Natural killer cell treated with Interleukin-12 subunit alpha and Interleukin-12 subunit beta and Interleukin-15 and Interleukin-18, amount 100 ng/mL, for 72 hours (primary cell): Measurements from ENCODE around the gene RBM38. TPM values are rescaled to one million over a fixed set of nuclear protein-coding genes. Genes with fewer than 3 reads are reported as not detected.
A peak's percentile ranks its signal among the peaks of the same experiment; 100 is the strongest.

ENCODE experiments used
- ATAC-seq, 2 donors: fragments of 150-1000 bp; cut with Tn5 transposase in 1 of 2; sonication (Bioruptor Pico), chemical (Tn5 transposase) in 1 of 2; 2 replicates each; pipeline ENCODE4 v1.10.0; 2021
- DNase-seq: peaks from one replicate; pipeline ENCODE4 v3.0.0; 2022; ENCODE audit warnings: low spot score
- H3K27ac Mint-ChIP-seq, 2 donors: 1 replicate in 1 of 2; 2 replicates in 1 of 2; pipeline ENCODE4 v1.8.0; 2022; ENCODE audit warnings: mixed read lengths in 2 of 2, mild to moderate bottlenecking in 1 of 2, moderate library complexity in 1 of 2
- H3K27me3 Mint-ChIP-seq, 2 donors: 1 replicate in 1 of 2; 2 replicates in 1 of 2; pipeline ENCODE4 v1.8.0; 2022; ENCODE audit warnings: mixed read lengths in 2 of 2
- H3K36me3 Mint-ChIP-seq: one replicate; pipeline ENCODE4 v1.8.0; 2022; ENCODE audit warnings: mixed read lengths
- H3K4me1 Mint-ChIP-seq, 2 donors: 1 replicate in 1 of 2; 2 replicates in 1 of 2; pipeline ENCODE4 v1.8.0; 2022; ENCODE audit warnings: low read depth in 2 of 2, mixed read lengths in 2 of 2, mild to moderate bottlenecking in 1 of 2
- H3K4me3 Mint-ChIP-seq: one replicate; pipeline ENCODE4 v1.8.0; 2022; ENCODE audit warnings: mixed read lengths
- H3K9me3 Mint-ChIP-seq: 2 replicates; pipeline ENCODE4 v1.8.0; 2022; ENCODE audit warnings: mixed read lengths
- total RNA-seq, 2 donors: library from RNA; stranded (reverse); gene quantifications; one replicate each; pipeline ENCODE4 v1.2.3, GENCODE V29; 2022

RBM38 gene
- total RNA-seq, 2 donors from 2014 or later, result 18.3 to 29.2 TPM

DNA sequence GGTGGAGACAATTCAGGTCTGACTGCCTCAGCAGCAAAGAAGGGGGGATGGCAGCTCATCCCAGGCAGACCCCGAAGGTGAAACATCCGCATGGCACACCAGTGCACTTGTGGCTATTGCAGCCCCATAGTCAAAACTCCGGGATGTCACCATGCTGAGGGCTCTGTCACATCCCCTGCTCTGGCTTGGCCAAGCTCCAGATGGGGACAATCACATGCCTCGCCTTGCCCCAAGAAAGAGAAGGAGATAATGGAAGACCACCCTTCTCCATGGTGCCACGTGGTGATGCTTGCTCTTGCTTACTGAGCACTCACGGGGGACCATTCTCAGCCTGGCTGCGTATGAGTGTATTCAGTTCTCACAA lies 60.2 kb downstream of the RBM38 start:
- Mint-ChIP-seq H3K36me3 (no peaks in the 10 kb centered on the region), H3K4me1 (peaks cover 41 to 47% of the 10 kb centered on the region in 2 donors), H3K4me3 (peak overlapping the region; percentile 77), H3K27me3 (no peaks in the 10 kb centered on the region), H3K27ac (peak overlapping the region; percentile 86), H3K9me3 (no peaks in the 10 kb centered on the region)
- ATAC-seq, result no peak
- no peak for DNase-seq

GRCh38 chr20:57451795-57452661 lies 60.8 kb downstream of the RBM38 start:
- peak overlapping the region; percentile 86 for H3K27ac Mint-ChIP-seq
- H3K4me3 Mint-ChIP-seq, result peak overlapping the region; percentile 77

DNA sequence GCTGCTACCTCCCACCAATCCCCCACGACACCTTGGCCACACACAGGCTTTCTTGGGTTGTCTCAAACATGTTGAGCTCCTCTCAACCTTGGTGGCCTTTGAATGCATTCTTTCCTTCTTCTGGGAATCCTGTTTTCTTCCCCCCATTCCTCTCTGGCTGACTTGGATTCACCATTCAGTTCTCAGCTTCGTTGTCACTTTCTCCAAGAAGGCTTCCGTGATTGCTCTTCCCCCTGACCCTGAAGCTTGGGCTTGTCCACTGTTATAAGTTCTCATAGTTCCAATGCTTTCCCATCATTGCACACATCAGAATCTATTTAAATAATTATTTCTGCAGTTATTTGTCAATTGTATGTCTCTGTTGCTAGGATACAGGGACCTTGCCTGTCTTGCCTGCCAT lies 64.2 kb downstream of the RBM38 start:
- Mint-ChIP-seq H3K4me3 (no peak overlapping the region), H3K36me3 (no peaks in the 10 kb centered on the region), H3K4me1 (peaks cover 25 to 28% of the 10 kb centered on the region in 2 donors), H3K27me3 (no peaks in the 10 kb centered on the region), H3K27ac (no peak overlapping the region), H3K9me3 (no peaks in the 10 kb centered on the region)
- DNase-seq (no peak), ATAC-seq (no peak)

More at GRCh38 chr20:57451795-57452661, 60.8 kb downstream of the RBM38 start:
- ATAC-seq (peak; percentile 44 to 64), DNase-seq (no peak)
- peaks cover 41 to 47% of the 10 kb centered on the region in 2 donors for H3K4me1 Mint-ChIP-seq
- H3K9me3 Mint-ChIP-seq, result no peaks in the 10 kb centered on the region
- H3K36me3 Mint-ChIP-seq, result no peaks in the 10 kb centered on the region
- H3K27me3 Mint-ChIP-seq, result no peaks in the 10 kb centered on the region

DNA sequence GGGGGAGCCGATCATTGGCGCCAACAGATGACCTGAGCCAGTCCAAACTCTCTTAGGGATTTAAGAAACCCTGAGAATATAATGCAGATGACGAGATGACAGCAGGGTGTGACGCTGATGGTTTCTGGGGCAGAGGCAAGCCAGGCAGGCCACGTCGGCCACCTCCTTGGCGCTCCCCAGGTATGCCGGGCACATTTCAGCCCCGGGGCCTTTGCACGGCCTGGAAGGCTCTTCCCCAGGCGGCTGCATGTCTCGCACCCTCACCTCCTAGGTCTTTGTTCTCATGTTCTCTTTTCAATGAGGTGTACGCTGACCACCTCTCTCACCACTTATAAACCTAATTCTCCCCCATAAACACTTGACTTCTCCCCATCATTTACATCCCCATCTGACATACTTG lies 64.9 kb downstream of the RBM38 start:
- H3K27ac Mint-ChIP-seq, result no peak overlapping the region
- H3K4me1 Mint-ChIP-seq, result peaks cover 18 to 23% of the 10 kb centered on the region in 2 donors
- H3K4me3 Mint-ChIP-seq, result no peak overlapping the region
- H3K36me3 Mint-ChIP-seq, result no peaks in the 10 kb centered on the region
- DNase-seq, result no peak
- no peaks in the 10 kb centered on the region for H3K9me3 Mint-ChIP-seq
- no peaks in the 10 kb centered on the region for H3K27me3 Mint-ChIP-seq
- ATAC-seq, result no peak

DNA sequence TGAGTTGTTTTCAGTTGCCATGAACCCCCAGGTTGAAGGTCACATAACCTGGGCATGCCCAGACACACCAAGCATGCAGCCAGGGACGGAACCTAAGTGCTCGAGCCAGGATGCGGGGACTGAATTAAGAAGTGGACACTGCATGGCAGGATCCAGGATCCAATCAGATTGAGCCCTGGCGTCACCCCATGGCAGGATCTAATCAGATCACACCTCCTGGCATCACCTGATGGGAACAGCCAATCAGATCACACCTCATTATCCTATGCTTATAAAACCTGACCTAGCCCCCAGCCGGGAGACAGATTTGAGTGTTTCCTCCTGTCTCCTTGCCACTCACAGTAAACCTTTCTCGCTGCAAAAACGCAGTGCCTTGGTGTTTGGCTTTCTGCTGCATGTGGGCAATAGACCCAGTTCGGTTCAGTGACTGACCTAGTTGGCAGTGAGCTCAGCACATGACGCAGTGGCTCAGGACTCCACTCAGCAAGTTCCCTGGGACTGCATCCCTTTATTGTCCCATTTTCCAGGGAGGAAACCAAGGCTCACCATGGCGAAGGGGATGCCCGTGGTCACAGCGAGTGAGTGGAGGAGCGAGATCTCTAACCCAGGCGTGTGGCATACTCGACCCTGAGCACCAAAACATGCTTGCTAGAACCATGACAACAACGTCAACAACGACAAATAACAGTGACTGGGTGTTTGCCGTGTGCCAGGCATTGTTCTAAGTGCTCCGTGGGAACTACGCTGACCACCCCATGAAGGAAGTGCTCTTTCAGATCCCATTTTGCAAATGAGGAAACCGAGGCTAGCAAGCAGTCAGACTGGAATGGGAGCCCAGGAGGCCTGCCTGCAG lies 66.3 kb downstream of the RBM38 start:
- DNase-seq, result no peak
- Mint-ChIP-seq H3K36me3 (no peaks in the 10 kb centered on the region), H3K27ac (no peak overlapping the region), H3K4me1 (peaks cover 4 to 10% of the 10 kb centered on the region in 2 donors), H3K27me3 (no peaks in the 10 kb centered on the region), H3K9me3 (no peaks in the 10 kb centered on the region), H3K4me3 (no peak overlapping the region)
- no peak for ATAC-seq

GRCh38 chr20:57458400-57459160 lies 67.4 kb downstream of the RBM38 start:
- ATAC-seq, result no peak
- no peak overlapping the region for H3K27ac Mint-ChIP-seq
- H3K4me1 Mint-ChIP-seq, result peaks cover 0 to 3% of the 10 kb centered on the region in 2 donors
- no peak for DNase-seq
- H3K27me3 Mint-ChIP-seq, result no peaks in the 10 kb centered on the region
- H3K9me3 Mint-ChIP-seq, result no peaks in the 10 kb centered on the region
- no peak overlapping the region for H3K4me3 Mint-ChIP-seq
- H3K36me3 Mint-ChIP-seq, result no peaks in the 10 kb centered on the region

Other genes with a start within 250 kb of the RBM38 start
- not detected for gene BMP7, start 124.8 kb upstream of the RBM38 start, total RNA-seq
- not detected for gene SPO11, start 61.6 kb upstream of the RBM38 start, total RNA-seq
- gene RAE1, start 40.1 kb upstream of the RBM38 start, total RNA-seq, result 10 to 100 TPM; 43.6 to 86.0 TPM
- not detected for gene CTCFL, start 133.7 kb downstream of the RBM38 start, total RNA-seq
- not detected for gene PCK1, start 169.7 kb downstream of the RBM38 start, total RNA-seq
- 1 to 10 TPM; 4.8 to 4.9 TPM for gene ZBP1, start 229.0 kb downstream of the RBM38 start, total RNA-seq